Testis (tissue), 3 donors: ENCODE measurements around the gene RNASEH2B. TPM values are rescaled to one million over a fixed set of nuclear protein-coding genes. Genes with fewer than 3 reads are reported as not detected.

ENCODE experiments used
- DNase-seq: peaks from one replicate; pipeline ENCODE4 v3.0.0-alpha.2; 2019
- H3K27ac ChIP-seq, 2 donors: fragments of 200-600 bp; sonication (generic); one replicate each; pipeline ENCODE4 v1.5.1; 2019
- H3K27me3 ChIP-seq: fragments of 200-600 bp; sonication (generic); one replicate; pipeline ENCODE4 v1.5.1; 2019
- H3K36me3 ChIP-seq: fragments of 200-600 bp; sonication (generic); one replicate; pipeline ENCODE4 v1.5.1; 2017; ENCODE audit warnings: low read depth; ENCODE audit errors: missing control alignments
- H3K4me1 ChIP-seq: fragments of 200-600 bp; sonication (generic); one replicate; pipeline ENCODE4 v1.5.1; 2019
- H3K4me3 ChIP-seq, 2 donors: fragments of 200-600 bp; sonication (generic); one replicate each; pipeline ENCODE4 v1.5.1; 2017 to 2019
- H3K9me3 ChIP-seq: fragments of 200-600 bp; sonication (generic); one replicate; pipeline ENCODE4 v1.5.1; 2017
- CTCF ChIP-seq, 3 experiments: fragments of 450-650 bp in 2 of 3; fragments of 200-600 bp in 1 of 3; sonication (generic) in 1 of 3; IDR thresholded peaks; one replicate each; pipeline ENCODE4 v1.5.1; 2016 to 2019; ENCODE audit warnings: antibody characterized with exemption in 3 of 3, mild to moderate bottlenecking in 2 of 3, moderate library complexity in 1 of 3
- POLR2A ChIP-seq: fragments of 450-650 bp; IDR thresholded peaks from one replicate; pipeline ENCODE4 v1.6.1; 2017; ENCODE audit warnings: antibody characterized with exemption, mild to moderate bottlenecking, moderate library complexity
- WGBS, 2 donors: methylation state at CpG; one replicate each; pipeline ENCODE4 v1.1.5; 2018; 5-methylcytosine and 5-hydroxymethylcytosine counted together
- intact Hi-C: fragments of 100-400 bp; cut with DNase I; formaldehyde crosslinking; loops from one replicate; pipeline ENCODE4 v1.15.1; 2023; ENCODE audit warnings: low total_unique reads
- polyA plus RNA-seq: library from polyadenylated mRNA; stranded (reverse); fragments of 350-450 nt; fragmentation: Illumina TruSeq; extraction: RNeasy Lipid Tissue Mini Kit (QIAGEN cat#74804); gene quantifications from one replicate; pipeline ENCODE4 v1.2.3, GENCODE V29; 2014; ENCODE audit warnings: low read depth, low replicate concordance; ENCODE audit not compliant: insufficient read depth
- total RNA-seq, 2 donors: library from RNA; depleted of rRNA; stranded (reverse); fragments of >200 nt; gene quantifications; one replicate each; pipeline ENCODE4 v1.2.3, GENCODE V29; 2016

Gene RNASEH2B
- total and polyA plus RNA-seq, 3 donors from 2014 or later = 38.2 to 52.3 (median 43.4) TPM

GRCh38 chr13:50993371-50993770 is 83.8 kb downstream of the RNASEH2B start:
- H3K9me3 ChIP-seq = no peaks in the 10 kb centered on the region
- H3K27me3 ChIP-seq = no peaks in the 10 kb centered on the region
- 68 to 71% methylated on average over 2 of the region's 2 CpGs for WGBS, 2 donors
- H3K27ac ChIP-seq = no peak overlapping the region
- DNase-seq = no peak
- H3K4me1 ChIP-seq = peaks cover 10% of the 10 kb centered on the region
- intact Hi-C loops = no loop called here
- H3K36me3 ChIP-seq = no peaks in the 10 kb centered on the region
- TF ChIP-seq CTCF (IDR thresholded peaks at IDR 0.05) (no peak), POLR2A (no peak)
- no peak overlapping the region for H3K4me3 ChIP-seq

DNA sequence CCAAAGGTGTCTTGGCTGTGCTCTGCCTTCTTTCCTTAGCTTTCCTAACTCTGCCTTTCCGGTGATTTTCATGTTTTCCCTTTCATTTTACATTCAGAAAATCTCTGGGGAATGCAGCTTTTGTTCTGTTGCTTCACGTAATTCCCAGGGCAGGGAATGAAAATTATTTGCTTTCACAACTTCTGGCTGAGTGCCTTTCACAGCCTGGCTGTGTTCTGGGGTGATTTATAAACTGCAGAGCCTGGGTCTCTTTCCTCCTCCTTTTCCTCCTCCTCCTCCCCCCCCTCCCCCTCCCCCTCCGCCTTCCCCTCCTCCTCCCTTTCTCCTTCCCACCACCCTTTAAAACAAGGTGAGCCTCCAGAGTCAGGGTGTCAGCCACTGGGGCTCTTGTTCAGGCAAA is 84.3 kb downstream of the RNASEH2B start:
- DNase-seq = no peak
- 43 to 46% methylated on average over 3 of the region's 3 CpGs for WGBS, 2 donors
- TF ChIP-seq CTCF (IDR thresholded peaks at IDR 0.05) (no peak), POLR2A (no peak)
- Histone ChIP-seq H3K4me1 (peaks cover 10% of the 10 kb centered on the region), H3K27me3 (no peaks in the 10 kb centered on the region), H3K27ac (no peak overlapping the region), H3K36me3 (no peaks in the 10 kb centered on the region), H3K9me3 (no peaks in the 10 kb centered on the region), H3K4me3 (no peak overlapping the region)
- intact Hi-C loops = no loop called here

- Histone ChIP-seq H3K4me1 (peaks cover 5% of the 10 kb centered on the region), H3K36me3 (no peaks in the 10 kb centered on the region), H3K27me3 (no peaks in the 10 kb centered on the region), H3K27ac (no peak overlapping the region), H3K4me3 (no peak overlapping the region), H3K9me3 (no peaks in the 10 kb centered on the region)
- no peak for DNase-seq
- 74 to 90% methylated on average over 5 to 9 of the region's 9 CpGs for WGBS, 2 donors
- intact Hi-C loops = no loop called here
- TF ChIP-seq POLR2A (no peak), CTCF (IDR thresholded peaks at IDR 0.05) (no peak)
These were observed 85.1 kb downstream of the RNASEH2B start for GRCh38 chr13:50994651-50995050.

GRCh38 chr13:50995854-50996253 is 86.3 kb downstream of the RNASEH2B start:
- H3K4me1 ChIP-seq = no peaks in the 10 kb centered on the region
- H3K36me3 ChIP-seq = no peaks in the 10 kb centered on the region
- WGBS, 2 donors = 88 to 92% methylated on average over 4 of the region's 4 CpGs
- no peaks in the 10 kb centered on the region for H3K9me3 ChIP-seq
- intact Hi-C loops = no loop called here
- DNase-seq = no peak
- no peaks in the 10 kb centered on the region for H3K27me3 ChIP-seq
- H3K4me3 ChIP-seq = no peak overlapping the region
- TF ChIP-seq POLR2A = no peak
- TF ChIP-seq CTCF (IDR thresholded peaks at IDR 0.05) = no peak
- H3K27ac ChIP-seq = no peak overlapping the region

DNA sequence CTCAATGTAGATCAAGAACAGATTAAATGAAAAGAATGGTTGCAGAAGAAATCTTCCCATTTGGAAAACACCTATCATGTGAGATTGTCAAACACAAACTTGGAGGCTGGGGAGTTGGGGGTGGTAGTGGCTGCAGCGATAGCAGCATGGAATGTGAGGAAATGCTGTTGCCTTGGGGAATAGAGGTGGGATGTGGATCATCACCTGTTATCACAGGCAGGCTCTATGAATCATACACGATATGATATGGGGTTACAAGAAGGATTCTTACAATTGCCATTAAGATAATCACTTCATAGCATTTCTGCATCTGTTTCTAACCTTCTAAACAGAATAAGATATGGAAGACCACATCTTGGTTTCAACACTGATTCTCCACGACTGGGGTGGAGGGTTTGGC is 88.7 kb downstream of the RNASEH2B start:
- Histone ChIP-seq H3K27me3 (no peaks in the 10 kb centered on the region), H3K27ac (no peak overlapping the region), H3K36me3 (no peaks in the 10 kb centered on the region), H3K4me1 (no peaks in the 10 kb centered on the region), H3K4me3 (no peak overlapping the region), H3K9me3 (no peaks in the 10 kb centered on the region)
- no peak for TF ChIP-seq POLR2A
- no peak for TF ChIP-seq CTCF (IDR thresholded peaks at IDR 0.05)
- no peak for DNase-seq
- 87% methylated on average over 3 of the region's 3 CpGs for WGBS, 2 donors
- intact Hi-C loops = no loop called here
